HEK293 (cell line): Measurements from ENCODE around the gene GPR135.

Experiments
- CTCF ChIA-PET: fragments of 350-600 bp; formaldehyde crosslinking; extraction: SDS; loops from one replicate; lab custom pipeline; 2021; ENCODE audit warnings: antibody characterized with exemption; lab: Yijun Ruan, JAX
- POLR2A ChIA-PET: fragments of 300-600 bp; formaldehyde crosslinking; extraction: SDS; loops from one replicate; lab custom pipeline; 2020; ENCODE audit warnings: antibody characterized with exemption, inconsistent platforms; lab: Yijun Ruan, JAX
- H3K27ac ChIP-seq: fragments of 200-500 bp; sonication (Bioruptor generic); 2 replicates; pipeline ENCODE4 v1.5.1; 2014; ENCODE audit warnings: low read depth, low read length, control low read depth, inconsistent platforms; ENCODE audit errors: extremely low read depth
- H3K36me3 ChIP-seq, 2 experiments: fragments of 200-500 bp in 1 of 2; sonication (Bioruptor generic) in 1 of 2; 1 replicate in 1 of 2; 2 replicates in 1 of 2; pipeline ENCODE4 v1.5.1; 2014 to 2017; ENCODE audit warnings: inconsistent platforms in 2 of 2, low read length in 2 of 2; ENCODE audit not compliant: control insufficient read depth in 2 of 2, insufficient read depth in 1 of 2
- H3K4me1 ChIP-seq: fragments of 200-500 bp; sonication (Bioruptor generic); 2 replicates; pipeline ENCODE4 v1.5.1; 2014; ENCODE audit warnings: mild to moderate bottlenecking, low read length, inconsistent platforms; ENCODE audit not compliant: control insufficient read depth, insufficient read depth
- H3K4me3 ChIP-seq: 2 replicates; pipeline ENCODE4 v1.5.1; 2011; ENCODE audit warnings: low read depth, mild to moderate bottlenecking, control low read depth, low read length, moderate library complexity
- H3K9me3 ChIP-seq: fragments of 200-500 bp; sonication (Bioruptor generic); 2 replicates; pipeline ENCODE4 v1.5.1; 2014; ENCODE audit warnings: low read depth, low read length, inconsistent platforms; ENCODE audit not compliant: control insufficient read depth, insufficient read depth
- SCRT1 ChIP-seq: fragments of 450-650 bp; formaldehyde crosslinking; IDR thresholded peaks from 2 replicates; pipeline ENCODE4 v1.5.1; 2016; ENCODE audit warnings: missing biosample characterization, missing genetic modification characterization, borderline replicate concordance
- SCRT2 ChIP-seq: fragments of 450-650 bp; formaldehyde crosslinking; IDR thresholded peaks from 2 replicates; pipeline ENCODE4 v1.5.1; 2016; ENCODE audit warnings: missing biosample characterization, missing genetic modification characterization
- ZBTB1 ChIP-seq: fragments of 450-650 bp; formaldehyde crosslinking; IDR thresholded peaks from 2 replicates; pipeline ENCODE4 v1.5.1; 2016; ENCODE audit warnings: missing biosample characterization, missing genetic modification characterization
- ZNF169 ChIP-seq: fragments of 450-650 bp; formaldehyde crosslinking; IDR thresholded peaks from 2 replicates; pipeline ENCODE4 v1.5.1; 2016; ENCODE audit warnings: missing biosample characterization, missing genetic modification characterization
- ZNF654 ChIP-seq: fragments of 450-650 bp; formaldehyde crosslinking; IDR thresholded peaks from 2 replicates; pipeline ENCODE4 v1.5.1; 2016; ENCODE audit warnings: low read depth, missing biosample characterization, missing genetic modification characterization
- ZNF677 ChIP-seq: fragments of 450-650 bp; IDR thresholded peaks from 2 replicates; pipeline ENCODE4 v1.5.0; 2018; ENCODE audit warnings: missing biosample characterization, mild to moderate bottlenecking, missing genetic modification characterization, moderate library complexity
- TF ChIP-seq, protein P1 (sequence below): fragments of 450-650 bp; formaldehyde crosslinking; IDR thresholded peaks from 2 replicates; pipeline ENCODE4 v1.5.1; 2016; ENCODE audit warnings: missing biosample characterization, missing genetic modification characterization
- TF ChIP-seq, protein P2 (sequence below): fragments of 450-650 bp; formaldehyde crosslinking; IDR thresholded peaks from 2 replicates; pipeline ENCODE4 v1.5.1; 2016; ENCODE audit warnings: missing biosample characterization, missing genetic modification characterization
- TF ChIP-seq, protein P3 (sequence below): fragments of 450-650 bp; formaldehyde crosslinking; IDR thresholded peaks from 2 replicates; pipeline ENCODE4 v1.5.1; 2017; ENCODE audit warnings: missing biosample characterization, missing genetic modification characterization
- TF ChIP-seq, protein P4 (sequence below): IDR thresholded peaks from 2 replicates; pipeline ENCODE4 v1.6.1; 2011; ENCODE audit warnings: mild to moderate bottlenecking, low read depth, low read length, borderline replicate concordance

The GPR135 gene

DNA sequence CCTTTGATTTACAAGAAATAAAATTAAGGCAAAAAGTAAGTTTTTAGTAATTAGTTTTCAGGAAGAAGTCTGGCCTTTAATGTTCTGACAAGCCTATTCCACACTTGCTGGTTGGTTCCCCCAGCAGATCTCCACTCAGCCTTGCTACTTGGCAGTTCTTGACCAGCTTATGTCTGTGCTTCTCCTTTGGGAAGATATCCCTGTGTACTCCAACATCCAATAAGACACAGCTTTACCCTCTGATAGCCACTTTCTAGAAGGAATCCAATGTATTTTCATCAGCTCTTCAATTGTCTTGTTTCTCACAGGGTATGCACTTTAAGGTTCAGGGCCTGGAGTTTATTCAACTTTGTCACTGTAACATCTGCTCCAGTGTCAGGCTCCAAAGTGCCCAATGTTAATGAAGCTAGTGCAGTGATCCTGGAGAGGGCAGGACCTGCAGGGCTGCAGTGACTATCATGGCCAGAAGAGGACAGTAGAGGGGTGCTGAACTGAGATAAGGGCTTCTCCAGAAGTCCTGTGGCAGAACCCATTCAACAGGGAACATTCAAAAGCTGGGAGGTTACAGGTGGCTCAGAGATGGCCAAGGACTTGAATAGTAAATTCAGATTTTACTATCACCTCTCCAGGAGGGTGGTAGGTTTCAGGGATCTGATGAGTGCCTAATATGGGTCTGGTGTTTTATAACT lies 42.0 kb upstream of the GPR135 start (continued):
- TF ChIP-seq ZNF654 (tag by site-specific recombination) = peak; percentile 61
- TF ChIP-seq, protein P1, sequence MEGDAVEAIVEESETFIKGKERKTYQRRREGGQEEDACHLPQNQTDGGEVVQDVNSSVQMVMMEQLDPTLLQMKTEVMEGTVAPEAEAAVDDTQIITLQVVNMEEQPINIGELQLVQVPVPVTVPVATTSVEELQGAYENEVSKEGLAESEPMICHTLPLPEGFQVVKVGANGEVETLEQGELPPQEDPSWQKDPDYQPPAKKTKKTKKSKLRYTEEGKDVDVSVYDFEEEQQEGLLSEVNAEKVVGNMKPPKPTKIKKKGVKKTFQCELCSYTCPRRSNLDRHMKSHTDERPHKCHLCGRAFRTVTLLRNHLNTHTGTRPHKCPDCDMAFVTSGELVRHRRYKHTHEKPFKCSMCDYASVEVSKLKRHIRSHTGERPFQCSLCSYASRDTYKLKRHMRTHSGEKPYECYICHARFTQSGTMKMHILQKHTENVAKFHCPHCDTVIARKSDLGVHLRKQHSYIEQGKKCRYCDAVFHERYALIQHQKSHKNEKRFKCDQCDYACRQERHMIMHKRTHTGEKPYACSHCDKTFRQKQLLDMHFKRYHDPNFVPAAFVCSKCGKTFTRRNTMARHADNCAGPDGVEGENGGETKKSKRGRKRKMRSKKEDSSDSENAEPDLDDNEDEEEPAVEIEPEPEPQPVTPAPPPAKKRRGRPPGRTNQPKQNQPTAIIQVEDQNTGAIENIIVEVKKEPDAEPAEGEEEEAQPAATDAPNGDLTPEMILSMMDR (tag by site-specific recombination) = 0 out of 2 replicates have a peak, but pooled peaks have one; percentile 50
- TF ChIP-seq, protein P2, sequence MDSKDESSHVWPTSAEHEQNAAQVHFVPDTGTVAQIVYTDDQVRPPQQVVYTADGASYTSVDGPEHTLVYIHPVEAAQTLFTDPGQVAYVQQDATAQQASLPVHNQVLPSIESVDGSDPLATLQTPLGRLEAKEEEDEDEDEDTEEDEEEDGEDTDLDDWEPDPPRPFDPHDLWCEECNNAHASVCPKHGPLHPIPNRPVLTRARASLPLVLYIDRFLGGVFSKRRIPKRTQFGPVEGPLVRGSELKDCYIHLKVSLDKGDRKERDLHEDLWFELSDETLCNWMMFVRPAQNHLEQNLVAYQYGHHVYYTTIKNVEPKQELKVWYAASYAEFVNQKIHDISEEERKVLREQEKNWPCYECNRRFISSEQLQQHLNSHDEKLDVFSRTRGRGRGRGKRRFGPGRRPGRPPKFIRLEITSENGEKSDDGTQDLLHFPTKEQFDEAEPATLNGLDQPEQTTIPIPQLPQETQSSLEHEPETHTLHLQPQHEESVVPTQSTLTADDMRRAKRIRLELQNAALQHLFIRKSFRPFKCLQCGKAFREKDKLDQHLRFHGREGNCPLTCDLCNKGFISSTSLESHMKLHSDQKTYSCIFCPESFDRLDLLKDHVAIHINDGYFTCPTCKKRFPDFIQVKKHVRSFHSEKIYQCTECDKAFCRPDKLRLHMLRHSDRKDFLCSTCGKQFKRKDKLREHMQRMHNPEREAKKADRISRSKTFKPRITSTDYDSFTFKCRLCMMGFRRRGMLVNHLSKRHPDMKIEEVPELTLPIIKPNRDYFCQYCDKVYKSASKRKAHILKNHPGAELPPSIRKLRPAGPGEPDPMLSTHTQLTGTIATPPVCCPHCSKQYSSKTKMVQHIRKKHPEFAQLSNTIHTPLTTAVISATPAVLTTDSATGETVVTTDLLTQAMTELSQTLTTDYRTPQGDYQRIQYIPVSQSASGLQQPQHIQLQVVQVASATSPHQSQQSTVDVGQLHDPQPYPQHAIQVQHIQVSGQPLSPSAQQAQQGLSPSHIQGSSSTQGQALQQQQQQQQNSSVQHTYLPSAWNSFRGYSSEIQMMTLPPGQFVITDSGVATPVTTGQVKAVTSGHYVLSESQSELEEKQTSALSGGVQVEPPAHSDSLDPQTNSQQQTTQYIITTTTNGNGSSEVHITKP (tag by site-specific recombination) = no peak

DNA sequence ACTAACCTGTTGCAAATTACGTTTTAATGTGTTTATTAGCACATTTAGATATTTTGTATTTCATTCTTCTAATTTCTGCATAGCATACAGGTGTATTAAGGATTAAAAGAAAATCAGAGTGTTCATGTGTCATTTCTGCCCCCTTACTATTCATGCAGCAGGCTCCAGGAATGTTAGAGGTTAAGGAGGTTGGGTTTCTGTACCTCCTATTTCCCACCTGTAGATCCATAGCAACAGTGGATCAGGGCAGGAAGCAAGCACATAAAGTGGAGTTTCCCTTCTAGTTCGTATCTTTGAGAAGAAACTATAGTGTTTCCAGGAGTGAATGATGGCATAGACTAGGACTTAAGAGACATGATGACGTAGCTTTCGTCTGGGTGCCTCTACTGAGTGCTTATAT lies 38.1 kb upstream of the GPR135 start:
- TF ChIP-seq ZNF677 (no peak), SCRT2 (tag by site-specific recombination) (peak; percentile 86), SCRT1 (tag by site-specific recombination) (peak; percentile 64), ZNF169 (tag by site-specific recombination) (no peak)
- ChIA-PET CTCF (interaction anchor here (1.2 to 2.0 kb wide), 4 partner anchors 9 to 130 kb away, joined by 3 to 7 read pairs (median 4); partner anchors contain the start of genes CCDC175, JKAMP and L3HYPDH), POLR2A (no interaction called here)
- Histone ChIP-seq H3K4me3 (no peak overlapping the region), H3K36me3 (peaks cover 13 to 31% of the 10 kb centered on the region in 2 experiments), H3K9me3 (no peaks in the 10 kb centered on the region), H3K27ac (no peak overlapping the region), H3K4me1 (no peaks in the 10 kb centered on the region)

DNA sequence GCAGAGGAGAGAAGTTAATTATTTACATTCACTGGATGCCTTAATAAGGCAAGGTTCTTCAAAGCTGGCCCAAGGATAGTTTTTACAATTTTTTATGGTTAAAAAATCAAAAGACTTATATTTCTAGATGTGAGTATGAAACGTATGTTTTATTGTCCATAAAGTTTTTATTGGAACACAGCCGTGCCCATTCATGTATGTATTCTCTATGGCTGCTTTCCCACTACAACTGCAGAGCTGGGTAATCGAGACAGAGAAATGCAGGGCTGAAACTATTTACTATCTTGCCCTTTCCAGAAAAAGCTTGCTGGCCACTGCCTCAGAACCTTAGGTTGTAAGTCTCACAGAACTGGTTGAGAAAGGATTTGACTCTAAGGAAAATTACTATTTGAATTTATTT lies 35.6 kb upstream of the GPR135 start:
- Histone ChIP-seq H3K9me3 (no peaks in the 10 kb centered on the region), H3K27ac (no peak overlapping the region)
- TF ChIP-seq ZNF169 (tag by site-specific recombination) (no peak), ZBTB1 (tag by site-specific recombination) (no peak)
- TF ChIP-seq, protein P3, sequence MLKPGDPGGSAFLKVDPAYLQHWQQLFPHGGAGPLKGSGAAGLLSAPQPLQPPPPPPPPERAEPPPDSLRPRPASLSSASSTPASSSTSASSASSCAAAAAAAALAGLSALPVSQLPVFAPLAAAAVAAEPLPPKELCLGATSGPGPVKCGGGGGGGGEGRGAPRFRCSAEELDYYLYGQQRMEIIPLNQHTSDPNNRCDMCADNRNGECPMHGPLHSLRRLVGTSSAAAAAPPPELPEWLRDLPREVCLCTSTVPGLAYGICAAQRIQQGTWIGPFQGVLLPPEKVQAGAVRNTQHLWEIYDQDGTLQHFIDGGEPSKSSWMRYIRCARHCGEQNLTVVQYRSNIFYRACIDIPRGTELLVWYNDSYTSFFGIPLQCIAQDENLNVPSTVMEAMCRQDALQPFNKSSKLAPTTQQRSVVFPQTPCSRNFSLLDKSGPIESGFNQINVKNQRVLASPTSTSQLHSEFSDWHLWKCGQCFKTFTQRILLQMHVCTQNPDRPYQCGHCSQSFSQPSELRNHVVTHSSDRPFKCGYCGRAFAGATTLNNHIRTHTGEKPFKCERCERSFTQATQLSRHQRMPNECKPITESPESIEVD (tag by site-specific recombination) = 0 out of 2 replicates have a peak, but pooled peaks have one; percentile 23
- TF ChIP-seq, protein P4, sequence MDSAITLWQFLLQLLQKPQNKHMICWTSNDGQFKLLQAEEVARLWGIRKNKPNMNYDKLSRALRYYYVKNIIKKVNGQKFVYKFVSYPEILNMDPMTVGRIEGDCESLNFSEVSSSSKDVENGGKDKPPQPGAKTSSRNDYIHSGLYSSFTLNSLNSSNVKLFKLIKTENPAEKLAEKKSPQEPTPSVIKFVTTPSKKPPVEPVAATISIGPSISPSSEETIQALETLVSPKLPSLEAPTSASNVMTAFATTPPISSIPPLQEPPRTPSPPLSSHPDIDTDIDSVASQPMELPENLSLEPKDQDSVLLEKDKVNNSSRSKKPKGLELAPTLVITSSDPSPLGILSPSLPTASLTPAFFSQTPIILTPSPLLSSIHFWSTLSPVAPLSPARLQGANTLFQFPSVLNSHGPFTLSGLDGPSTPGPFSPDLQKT = no peak
- TF ChIP-seq, all 188 proteins: peak for 1
- ChIA-PET CTCF (interaction anchor here (0.5 to 2.4 kb wide), 4 partner anchors 10 to 396 kb away, joined by 3 to 11 read pairs (median 4); partner anchors contain the start of gene CCDC175), POLR2A (no interaction called here)
- H3K36me3 ChIP-seq = peaks cover 27 to 43% of the 10 kb centered on the region in 2 experiments
- H3K4me3 ChIP-seq = no peak overlapping the region
- no peaks in the 10 kb centered on the region for H3K4me1 ChIP-seq
